GM23338 (cell line): Measurements from ENCODE around the gene CFAP299. TPM values are rescaled to one million over a fixed set of nuclear protein-coding genes. Genes with fewer than 3 reads are reported as not detected.

Experiments
- ETS1 ChIP-seq: IDR thresholded peaks from 2 replicates; pipeline ENCODE4 v1.6.1; 2016; ENCODE audit warnings: antibody characterized with exemption
- EZH2phosphoT487 ChIP-seq: fragments of 200-600 bp; sonication (generic); IDR thresholded peaks from one replicate; pipeline ENCODE4 v1.8.1; 2018; ENCODE audit warnings: antibody characterized with exemption; ENCODE audit not compliant: unreplicated experiment
- JUNB ChIP-seq: IDR thresholded peaks from one replicate; pipeline ENCODE4 v1.6.1; 2016; ENCODE audit warnings: antibody characterized with exemption; ENCODE audit not compliant: unreplicated experiment
- NANOG ChIP-seq: IDR thresholded peaks from 2 replicates; pipeline ENCODE4 v1.6.1; 2016; ENCODE audit warnings: antibody characterized with exemption, borderline replicate concordance
- REST ChIP-seq: IDR thresholded peaks from one replicate; pipeline ENCODE4 v1.6.1; 2018; ENCODE audit warnings: antibody characterized with exemption; ENCODE audit not compliant: unreplicated experiment
- ZNF114 ChIP-seq: fragments of 250-450 bp; sonication (Bioruptor Pico); IDR thresholded peaks from 2 replicates; pipeline ENCODE4 v1.5.0; 2020; ENCODE audit warnings: mild to moderate bottlenecking, moderate library complexity
- ZNF462 ChIP-seq: fragments of 250-450 bp; sonication (Bioruptor Pico); IDR thresholded peaks from 2 replicates; pipeline ENCODE4 v1.5.0; 2020; ENCODE audit warnings: mild to moderate bottlenecking, moderate library complexity
- polyA plus RNA-seq: library from polyadenylated mRNA; unstranded; fragments of >200 nt; fragmentation: Nextera tagmentation; extraction: Ambion mirVana; gene quantifications from 2 replicates; pipeline ENCODE4 v1.2.1, GENCODE V29; 2016
- total RNA-seq: library from RNA; depleted of rRNA; stranded (reverse); fragments of >200 nt; shearing (Covaris generic); gene quantifications from 2 replicates; pipeline ENCODE4 v1.2.3, GENCODE V29; 2014

Gene CFAP299
- total and polyA plus RNA-seq, 2 experiments from 2014 or later, result not detected

GRCh38 chr4:80360084-80360483 is 24.6 kb downstream of the CFAP299 start (continued):
- TF ChIP-seq ZNF462 (CRISPR knock-in tag), result no peak
- TF ChIP-seq JUNB, result no peak
- TF ChIP-seq REST, result no peak
- no peak for TF ChIP-seq ETS1
- no peak for TF ChIP-seq NANOG
- no peak for TF ChIP-seq EZH2phosphoT487
- TF ChIP-seq ZNF114 (CRISPR knock-in tag), result no peak
